Vagina (tissue), 2 donors: ENCODE results near the gene ABI1.

ENCODE experiments used
- CTCF ChIP-seq, 3 experiments: fragments of 450-650 bp in 2 of 3; fragments of 200-600 bp in 1 of 3; sonication (generic) in 1 of 3; IDR thresholded peaks; one replicate each; pipeline ENCODE4 v1.5.1; 2017 to 2019; ENCODE audit warnings: antibody characterized with exemption in 3 of 3, mild to moderate bottlenecking in 2 of 3, moderate library complexity in 2 of 3
- POLR2A ChIP-seq, 2 donors: fragments of 450-650 bp; IDR thresholded peaks; one replicate each; pipeline ENCODE4 v1.6.1; 2017; ENCODE audit warnings: antibody characterized with exemption in 2 of 2, mild to moderate bottlenecking in 2 of 2, moderate library complexity in 2 of 2
- POLR2AphosphoS5 ChIP-seq, 2 donors: sonication (generic); formaldehyde crosslinking; IDR thresholded peaks; one replicate each; pipeline ENCODE4 v1.9.0; 2017; ENCODE audit warnings: antibody characterized with exemption in 2 of 2, mild to moderate bottlenecking in 2 of 2, low read depth in 1 of 2; ENCODE audit not compliant: insufficient read depth in 1 of 2

GRCh38 chr10:26821699-26822570 is 38.8 kb downstream of the ABI1 start:
- TF ChIP-seq CTCF (IDR thresholded peaks at IDR 0.05) (no peak), POLR2A (IDR thresholded peaks at IDR 0.05) (no peak), POLR2AphosphoS5 (IDR thresholded peaks at IDR 0.05; ENCODE audit: insufficient read depth in 1 of 2, low read depth in 1 of 2) (no peak)
